Panc1 (cell line): ENCODE results near the gene AQP7. TPM values are rescaled to one million over a fixed set of nuclear protein-coding genes. Genes with fewer than 3 reads are reported as not detected.

Experiments
- ATAC-seq: fragments of 200-7000 bp; cut with Tn5 transposase; 2 replicates; pipeline ENCODE4 v1.9.1; 2020; ENCODE audit warnings: mild to moderate bottlenecking, moderate library complexity
- BruUV-seq: library from RNA; stranded (reverse); fragments of 400-500 nt; replicated peaks from 2 replicates; lab custom pipeline; 2021; lab: Mats Ljungman, UMichigan
- CTCF ChIA-PET: fragments of 300-600 bp; sonication (Branson Sonifier 250); formaldehyde crosslinking; loops from one replicate; lab custom pipeline; 2022; ENCODE audit warnings: antibody characterized with exemption; lab: Charles Lee
- POLR2A ChIA-PET: fragments of 300-600 bp; sonication (Branson Sonifier 250); formaldehyde crosslinking; loops from one replicate; lab custom pipeline; 2022; ENCODE audit warnings: antibody characterized with exemption; lab: Charles Lee
- DNase-seq: peaks from one replicate; pipeline ENCODE4 v3.0.0-alpha.2; 2010; ENCODE audit warnings: low read depth, low spot score
- H3K27ac ChIP-seq: 2 replicates; pipeline ENCODE4 v1.5.1; 2011; ENCODE audit warnings: mild to moderate bottlenecking, low read length, inconsistent platforms
- H3K27me3 ChIP-seq: fragments of 200-500 bp; sonication (Bioruptor generic); 2 replicates; pipeline ENCODE4 v1.6.0; 2014; ENCODE audit warnings: low read length, inconsistent platforms; ENCODE audit not compliant: control insufficient read depth, insufficient read depth
- H3K36me3 ChIP-seq: fragments of 200-500 bp; sonication (Bioruptor generic); 2 replicates; pipeline ENCODE4 v1.5.1; 2014; ENCODE audit warnings: inconsistent platforms, mild to moderate bottlenecking, low read length, moderate library complexity; ENCODE audit not compliant: control insufficient read depth, insufficient read depth
- H3K4me1 ChIP-seq: 2 replicates; pipeline ENCODE4 v1.5.1; 2011; ENCODE audit warnings: inconsistent platforms, mild to moderate bottlenecking, low read length, moderate library complexity; ENCODE audit not compliant: control insufficient read depth, insufficient read depth
- H3K4me3 ChIP-seq, 2 experiments: 2 replicates each; pipeline ENCODE4 v1.5.1; 2011 to 2012; ENCODE audit warnings: low read depth in 2 of 2, low read length in 2 of 2, mild to moderate bottlenecking in 2 of 2, inconsistent platforms in 1 of 2, moderate library complexity in 1 of 2
- H3K9me3 ChIP-seq: fragments of 200-500 bp; sonication (Bioruptor generic); 2 replicates; pipeline ENCODE4 v1.5.1; 2014; ENCODE audit warnings: low read depth, mild to moderate bottlenecking, inconsistent platforms, low read length, moderate library complexity; ENCODE audit not compliant: control insufficient read depth, insufficient read depth
- POLR2AphosphoS5 ChIP-seq: IDR thresholded peaks from 2 replicates; pipeline ENCODE4 v1.6.1; 2012; ENCODE audit warnings: mild to moderate bottlenecking, low read depth, low read length, moderate library complexity
- SIN3A ChIP-seq: IDR thresholded peaks from 2 replicates; pipeline ENCODE4 v1.6.1; 2012; ENCODE audit warnings: low read depth, mild to moderate bottlenecking, low read length, moderate library complexity, borderline replicate concordance; ENCODE audit not compliant: insufficient read depth
- TCF7L2 ChIP-seq: IDR thresholded peaks from 2 replicates; pipeline ENCODE4 v1.6.1; 2011; ENCODE audit warnings: mild to moderate bottlenecking, low read depth, low read length, inconsistent platforms
- in situ Hi-C: cut with HindIII; loops from 2 replicates; pipeline ENCODE4 v1.10.0; 2016; ENCODE audit warnings: low sequenced_read_pairs, low pct_unique_long_range_greater_than_20kb
- intact Hi-C: fragments of 100-400 bp; cut with micrococcal nuclease; formaldehyde crosslinking; loops from one replicate; pipeline ENCODE4 v1.10.0; 2022; ENCODE audit not compliant: unreplicated experiment
- total RNA-seq: library from RNA; stranded (reverse); gene quantifications from one replicate; pipeline ENCODE4 v1.2.1, GENCODE V29; 2021; ENCODE audit not compliant: unreplicated experiment
- TF ChIP-seq, protein P1 (sequence below), 2 experiments: IDR thresholded peaks; 2 replicates each; pipeline ENCODE4 v1.6.1; 2011 to 2012; ENCODE audit warnings: low read depth in 2 of 2, control low read depth in 1 of 2, low read length in 1 of 2, mild to moderate bottlenecking in 1 of 2, moderate library complexity in 1 of 2; ENCODE audit not compliant: insufficient read depth in 1 of 2
- TF ChIP-seq, protein P2 (sequence below): fragments of 450-650 bp; IDR thresholded peaks from 2 replicates; pipeline ENCODE4 v1.5.1; 2017; ENCODE audit warnings: mild to moderate bottlenecking

AQP7 gene
- total RNA-seq, 1 experiment from 2014 or later = 0.26 TPM

DNA sequence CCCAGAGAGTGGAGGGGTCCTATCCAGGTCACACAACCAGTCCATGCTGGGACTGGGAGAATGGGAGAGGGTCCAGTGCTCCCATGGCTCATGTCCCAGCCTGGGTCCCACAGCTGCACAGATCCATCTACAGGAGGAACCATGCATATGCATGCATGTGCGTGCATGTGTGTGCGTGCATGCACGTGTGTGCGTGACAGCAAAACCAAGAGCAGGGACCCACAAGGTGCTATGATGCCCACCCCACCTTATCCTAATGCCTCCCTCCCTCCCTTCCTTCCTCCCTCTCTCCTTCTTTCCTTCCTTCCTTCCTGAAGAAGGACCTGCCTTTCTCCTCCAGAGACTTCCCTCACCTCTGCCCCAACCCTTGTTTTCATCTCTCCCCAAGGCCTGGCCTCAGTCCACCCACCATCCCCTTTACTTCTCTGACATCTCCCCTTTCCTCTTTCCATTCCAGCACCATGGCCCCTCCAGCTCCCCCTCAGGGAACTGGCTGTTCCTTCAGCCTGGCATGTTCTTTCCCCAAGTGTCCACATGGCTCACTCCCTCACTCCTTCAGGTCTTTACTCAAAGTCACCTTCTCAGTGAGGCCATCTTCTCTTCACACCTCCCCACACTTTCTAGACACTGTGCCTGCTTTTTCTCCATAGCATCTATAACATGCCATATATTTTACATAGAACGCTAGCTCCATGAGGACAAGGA lies 21.8 kb downstream of the AQP7 start:
- Histone ChIP-seq H3K4me3 (no peak overlapping the region), H3K36me3 (no peaks in the 10 kb centered on the region), H3K9me3 (no peaks in the 10 kb centered on the region), H3K27me3 (no peaks in the 10 kb centered on the region), H3K27ac (no peak overlapping the region), H3K4me1 (no peaks in the 10 kb centered on the region)
- CTCF ChIA-PET = interaction anchor here (0.5 to 1.2 kb wide), 2 partner anchors 20 to 35 kb away, joined by 4 to 6 read pairs; no protein-coding TSS in a partner anchor
- in situ Hi-C loops (no loop called here), intact Hi-C loops (no loop called here)
- no peak for DNase-seq
- TF ChIP-seq TCF7L2 (no peak), SIN3A (no peak)
- BruUV-seq = no TSS peak
- POLR2A ChIA-PET = no interaction called here
- peak; percentile 23 for ATAC-seq

DNA sequence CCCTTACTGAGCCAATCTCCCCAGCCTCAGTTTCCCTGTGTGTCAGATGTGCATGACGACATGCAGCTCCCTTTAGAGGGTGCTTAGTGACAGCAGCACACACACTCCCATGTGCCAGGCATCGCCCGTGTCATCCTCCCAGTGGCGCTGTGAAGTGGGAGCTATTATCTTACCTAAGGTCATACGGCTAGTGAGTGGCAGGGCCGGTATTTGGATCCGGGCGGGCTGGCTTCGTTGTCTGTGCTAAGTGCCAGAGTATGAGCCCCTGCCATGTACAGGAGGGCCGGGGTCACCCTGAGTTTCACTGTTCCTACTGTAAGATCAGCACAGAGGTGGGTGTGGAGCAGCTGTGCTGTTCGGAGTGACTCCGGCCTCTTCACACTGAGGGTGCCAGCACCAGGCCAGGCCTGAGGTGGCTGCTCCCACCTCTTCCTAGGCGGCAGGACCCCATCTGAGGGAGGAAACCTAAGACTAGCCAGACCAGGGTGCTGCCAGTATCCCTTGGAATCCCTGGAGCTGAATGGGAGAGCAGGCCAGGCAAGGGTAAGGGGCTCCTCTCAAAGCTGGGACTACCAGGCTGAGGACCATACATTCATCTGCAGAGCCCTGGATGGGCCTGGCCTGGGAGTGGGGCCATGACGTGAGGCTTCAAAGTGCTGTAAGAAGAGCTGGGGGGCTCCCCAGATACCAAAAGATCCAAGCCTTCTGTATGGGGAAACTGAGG lies 22.5 kb downstream of the AQP7 start:
- Histone ChIP-seq H3K4me3 (no peak overlapping the region), H3K27me3 (no peaks in the 10 kb centered on the region), H3K27ac (no peak overlapping the region), H3K9me3 (no peaks in the 10 kb centered on the region), H3K36me3 (no peaks in the 10 kb centered on the region), H3K4me1 (0 out of 2 replicates have a peak, but pooled peaks cover under 1% of the 10 kb centered on the region)
- in situ Hi-C loops = no loop called here
- intact Hi-C loops = no loop called here
- TF ChIP-seq, protein P1, sequence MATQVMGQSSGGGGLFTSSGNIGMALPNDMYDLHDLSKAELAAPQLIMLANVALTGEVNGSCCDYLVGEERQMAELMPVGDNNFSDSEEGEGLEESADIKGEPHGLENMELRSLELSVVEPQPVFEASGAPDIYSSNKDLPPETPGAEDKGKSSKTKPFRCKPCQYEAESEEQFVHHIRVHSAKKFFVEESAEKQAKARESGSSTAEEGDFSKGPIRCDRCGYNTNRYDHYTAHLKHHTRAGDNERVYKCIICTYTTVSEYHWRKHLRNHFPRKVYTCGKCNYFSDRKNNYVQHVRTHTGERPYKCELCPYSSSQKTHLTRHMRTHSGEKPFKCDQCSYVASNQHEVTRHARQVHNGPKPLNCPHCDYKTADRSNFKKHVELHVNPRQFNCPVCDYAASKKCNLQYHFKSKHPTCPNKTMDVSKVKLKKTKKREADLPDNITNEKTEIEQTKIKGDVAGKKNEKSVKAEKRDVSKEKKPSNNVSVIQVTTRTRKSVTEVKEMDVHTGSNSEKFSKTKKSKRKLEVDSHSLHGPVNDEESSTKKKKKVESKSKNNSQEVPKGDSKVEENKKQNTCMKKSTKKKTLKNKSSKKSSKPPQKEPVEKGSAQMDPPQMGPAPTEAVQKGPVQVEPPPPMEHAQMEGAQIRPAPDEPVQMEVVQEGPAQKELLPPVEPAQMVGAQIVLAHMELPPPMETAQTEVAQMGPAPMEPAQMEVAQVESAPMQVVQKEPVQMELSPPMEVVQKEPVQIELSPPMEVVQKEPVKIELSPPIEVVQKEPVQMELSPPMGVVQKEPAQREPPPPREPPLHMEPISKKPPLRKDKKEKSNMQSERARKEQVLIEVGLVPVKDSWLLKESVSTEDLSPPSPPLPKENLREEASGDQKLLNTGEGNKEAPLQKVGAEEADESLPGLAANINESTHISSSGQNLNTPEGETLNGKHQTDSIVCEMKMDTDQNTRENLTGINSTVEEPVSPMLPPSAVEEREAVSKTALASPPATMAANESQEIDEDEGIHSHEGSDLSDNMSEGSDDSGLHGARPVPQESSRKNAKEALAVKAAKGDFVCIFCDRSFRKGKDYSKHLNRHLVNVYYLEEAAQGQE (IDR thresholded peaks at IDR 0.05; ENCODE audit: insufficient read depth in 1 of 2, low read depth in 2 of 2, low read length in 1 of 2) = no peak
- TF ChIP-seq, protein P2, sequence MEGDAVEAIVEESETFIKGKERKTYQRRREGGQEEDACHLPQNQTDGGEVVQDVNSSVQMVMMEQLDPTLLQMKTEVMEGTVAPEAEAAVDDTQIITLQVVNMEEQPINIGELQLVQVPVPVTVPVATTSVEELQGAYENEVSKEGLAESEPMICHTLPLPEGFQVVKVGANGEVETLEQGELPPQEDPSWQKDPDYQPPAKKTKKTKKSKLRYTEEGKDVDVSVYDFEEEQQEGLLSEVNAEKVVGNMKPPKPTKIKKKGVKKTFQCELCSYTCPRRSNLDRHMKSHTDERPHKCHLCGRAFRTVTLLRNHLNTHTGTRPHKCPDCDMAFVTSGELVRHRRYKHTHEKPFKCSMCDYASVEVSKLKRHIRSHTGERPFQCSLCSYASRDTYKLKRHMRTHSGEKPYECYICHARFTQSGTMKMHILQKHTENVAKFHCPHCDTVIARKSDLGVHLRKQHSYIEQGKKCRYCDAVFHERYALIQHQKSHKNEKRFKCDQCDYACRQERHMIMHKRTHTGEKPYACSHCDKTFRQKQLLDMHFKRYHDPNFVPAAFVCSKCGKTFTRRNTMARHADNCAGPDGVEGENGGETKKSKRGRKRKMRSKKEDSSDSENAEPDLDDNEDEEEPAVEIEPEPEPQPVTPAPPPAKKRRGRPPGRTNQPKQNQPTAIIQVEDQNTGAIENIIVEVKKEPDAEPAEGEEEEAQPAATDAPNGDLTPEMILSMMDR = no peak
- TF ChIP-seq POLR2AphosphoS5 = no peak
- no peak for TF ChIP-seq SIN3A
- TF ChIP-seq TCF7L2 = no peak
- CTCF ChIA-PET = interaction anchor here (0.5 kb wide), 1 partner anchor 21 kb away, joined by 4 read pairs; no protein-coding TSS in a partner anchor
- POLR2A ChIA-PET = no interaction called here
- ATAC-seq (no peak), DNase-seq (no peak)
- no TSS peak for BruUV-seq
